SK-N-MC (cell line): ENCODE data around the gene TMEM52B.
"Not testable (repeated sequence)": the region's sequence is repeated elsewhere in the genome, so short reads cannot be mapped to it uniquely, and the experiment has no call there.

ENCODE experiments used
- EZH2 ChIP-seq: fragments of 200-600 bp; sonication (generic); IDR thresholded peaks from one replicate; pipeline ENCODE4 v1.6.1; 2017; ENCODE audit warnings: antibody characterized with exemption
- POLR2AphosphoS5 ChIP-seq: IDR thresholded peaks from 2 replicates; pipeline ENCODE4 v1.6.1; 2012; ENCODE audit warnings: mild to moderate bottlenecking, low read depth, low read length, borderline replicate concordance

DNA sequence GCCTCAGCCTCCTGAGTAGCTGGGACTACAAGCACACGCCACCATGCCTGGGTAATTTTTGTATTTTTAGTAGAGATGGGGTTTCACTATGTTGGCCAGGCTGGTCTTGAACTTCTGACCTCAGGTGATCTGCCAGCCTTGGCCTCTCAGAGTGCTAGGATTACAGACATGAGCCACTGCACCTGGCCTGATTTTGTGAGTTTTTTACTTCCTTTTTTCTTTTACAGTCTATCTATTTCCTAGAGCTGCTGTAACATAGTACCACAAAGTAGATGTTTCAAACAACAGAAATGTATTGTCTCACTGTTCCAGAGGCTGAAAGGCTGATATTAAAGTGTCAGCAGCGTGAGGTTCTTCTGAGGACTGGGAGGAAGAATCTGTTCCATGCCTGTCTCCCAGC, 25.7 kb downstream of the TMEM52B start:
- TF ChIP-seq POLR2AphosphoS5, EZH2: not testable (repeated sequence)
